Measurements from ENCODE around the gene TRHDE. TPM values are rescaled to one million over a fixed set of nuclear protein-coding genes. Genes with fewer than 3 reads are reported as not detected.

TRHDE gene
- total RNA-seq (10 to 100 TPM in 6 of 7 donors, 1 to 10 TPM in 1; 10.0 to 35.5 (median 18.4) TPM), polyA plus RNA-seq (1 to 10 TPM; 3.4 to 4.0 TPM)
- long read RNA-seq, donor 1, partial matches to known transcripts: 0 of 2 reads
- long read RNA-seq, donor 1, other reads (novel, unspliced or antisense): 2 of 2 reads
- long read RNA-seq, donor 2: 0 reads
- long read RNA-seq, donor 3, full-length matches to known transcripts: 6 of 11 reads
- long read RNA-seq, donor 3, partial matches to known transcripts: 3 of 11 reads
- long read RNA-seq, donor 3, other reads (novel, unspliced or antisense): 2 of 11 reads

- DNase-seq: peak; percentile 59 to 77 (median 67)
- Histone ChIP-seq H3K27ac (peak within 1 kb of the TSS; percentile 87 to 93), H3K9me3 (no peaks in the 10 kb centered on the region), H3K27me3 (no peaks in the 10 kb centered on the region), H3K4me3 (peak within 1 kb of the TSS; percentile 60), H3K36me3 (no peaks in the 10 kb centered on the region), H3K4me1 (ENCODE audit: insufficient read depth) (peaks cover 3% of the 10 kb centered on the region)
- intact Hi-C loops (cut with DNase I): no loop called here
- 0 to 2% (median 1%) methylated on average over 59 to 60 of the region's 60 CpGs for WGBS, 3 donors
- TF ChIP-seq POLR2A (IDR thresholded peaks at IDR 0.05): peak; percentile 23
- TF ChIP-seq EP300 (IDR thresholded peaks at IDR 0.05): no peak
- TF ChIP-seq CTCF (IDR thresholded peaks at IDR 0.05): no peak
Observed at GRCh38 chr12:72272091-72272661, at the start of gene TRHDE. TRHDE (plus strand) TSS chr12:72272370; CDS start chr12:72272644, 274 bp downstream.

GRCh38 chr12:72226510-72226909, 45.7 kb upstream of the TRHDE start:
- no peaks in the 10 kb centered on the region for H3K9me3 ChIP-seq
- intact Hi-C loops (cut with DNase I): no loop called here
- H3K4me1 ChIP-seq (ENCODE audit: insufficient read depth): no peaks in the 10 kb centered on the region
- H3K27me3 ChIP-seq: no peaks in the 10 kb centered on the region
- TF ChIP-seq CTCF (IDR thresholded peaks at IDR 0.05): no peak
- no peak for TF ChIP-seq POLR2A (IDR thresholded peaks at IDR 0.05)
- TF ChIP-seq EP300 (IDR thresholded peaks at IDR 0.05): no peak
- H3K36me3 ChIP-seq: no peaks in the 10 kb centered on the region
- no peak overlapping the region for H3K4me3 ChIP-seq
- no peak overlapping the region for H3K27ac ChIP-seq
- DNase-seq: no peak
- 72 to 89% (median 79%) methylated on average over 1 of the region's 1 CpG for WGBS, 3 donors

- Histone ChIP-seq H3K27ac (no peak overlapping the region), H3K4me3 (no peak overlapping the region), H3K9me3 (no peaks in the 10 kb centered on the region), H3K4me1 (ENCODE audit: insufficient read depth) (no peaks in the 10 kb centered on the region), H3K27me3 (no peaks in the 10 kb centered on the region), H3K36me3 (no peaks in the 10 kb centered on the region)
- TF ChIP-seq EP300 (IDR thresholded peaks at IDR 0.05) (no peak), POLR2A (IDR thresholded peaks at IDR 0.05) (no peak)
- no peak for DNase-seq
- intact Hi-C loops (cut with DNase I): no loop called here
Observed at GRCh38 chr12:72228424-72228823, 43.7 kb upstream of the TRHDE start.

GRCh38 chr12:72230589-72230988, 41.6 kb upstream of the TRHDE start:
- intact Hi-C loops (cut with DNase I): no loop called here
- no peaks in the 10 kb centered on the region for H3K36me3 ChIP-seq
- 11 to 24% (median 12%) methylated on average over 4 of the region's 4 CpGs for WGBS, 3 donors

More at GRCh38 chr12:72230589-72230988, 41.6 kb upstream of the TRHDE start:
- no peak for TF ChIP-seq CTCF (IDR thresholded peaks at IDR 0.05)
- TF ChIP-seq EP300 (IDR thresholded peaks at IDR 0.05): no peak
- TF ChIP-seq POLR2A (IDR thresholded peaks at IDR 0.05): no peak
- no peak overlapping the region for H3K4me3 ChIP-seq
- no peak overlapping the region for H3K27ac ChIP-seq
- H3K27me3 ChIP-seq: no peaks in the 10 kb centered on the region
- no peaks in the 10 kb centered on the region for H3K4me1 ChIP-seq (ENCODE audit: insufficient read depth)
- no peak for DNase-seq
- H3K9me3 ChIP-seq: no peaks in the 10 kb centered on the region
